NCI-H748 treated with DMSO at 0.1 percent for 48 hours (cell line): ENCODE measurements around the gene CAMK1.
A peak's percentile ranks its signal among the peaks of the same experiment; 100 is the strongest.

Experiments
- DNase-seq: peaks from one replicate; lab custom pipeline; 2025; lab: John Stamatoyannopoulos, UW

CAMK1 gene

DNA sequence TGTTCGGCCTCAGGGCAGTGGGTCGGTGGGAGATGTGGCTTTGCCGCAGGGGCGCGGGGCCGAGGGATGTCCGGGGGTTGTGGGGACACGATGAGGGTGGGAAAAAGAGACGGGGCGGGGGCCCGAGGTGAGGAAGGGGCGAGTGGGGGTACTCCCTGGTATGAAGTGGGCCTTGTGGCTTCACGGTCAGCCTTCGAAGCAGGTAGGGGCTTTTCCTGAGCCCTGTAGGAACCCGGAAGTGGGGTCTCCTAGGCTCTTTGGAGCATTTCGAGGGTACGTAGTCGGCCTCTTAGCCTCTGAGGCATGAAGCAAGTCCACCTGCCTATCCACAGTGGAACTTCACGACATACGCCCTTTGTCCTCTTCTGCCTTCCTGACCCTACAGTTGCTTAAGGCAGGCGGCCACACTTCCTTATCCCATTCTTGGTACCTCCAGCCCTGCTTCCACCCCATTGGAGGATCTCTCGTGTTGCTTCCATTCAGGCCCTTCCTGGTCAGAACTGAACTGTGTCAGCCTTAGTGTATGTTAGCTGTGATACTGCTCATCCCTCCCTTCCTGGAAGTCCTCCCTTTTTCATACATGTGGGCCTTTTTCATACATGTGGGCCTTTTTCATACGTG lies 23.5 kb upstream of the CAMK1 start:
- DNase-seq: no peak

GRCh38 chr3:9792405-9793160 lies 22.8 kb upstream of the CAMK1 start, which contains the start of the genes ARPC4 and TADA3:
Gene ARPC4 (plus strand): TSS chr3:9793082. CDS start chr3:9793122, 40 bp downstream.
Gene TADA3 (minus strand): TSS chr3:9792473. CDS start chr3:9791466, 1,007 bp downstream.
- DNase-seq: peak; percentile 76

- DNase-seq: no peak
Measured at GRCh38 chr3:9791790-9792404, 22.1 kb upstream of the CAMK1 start.

DNA sequence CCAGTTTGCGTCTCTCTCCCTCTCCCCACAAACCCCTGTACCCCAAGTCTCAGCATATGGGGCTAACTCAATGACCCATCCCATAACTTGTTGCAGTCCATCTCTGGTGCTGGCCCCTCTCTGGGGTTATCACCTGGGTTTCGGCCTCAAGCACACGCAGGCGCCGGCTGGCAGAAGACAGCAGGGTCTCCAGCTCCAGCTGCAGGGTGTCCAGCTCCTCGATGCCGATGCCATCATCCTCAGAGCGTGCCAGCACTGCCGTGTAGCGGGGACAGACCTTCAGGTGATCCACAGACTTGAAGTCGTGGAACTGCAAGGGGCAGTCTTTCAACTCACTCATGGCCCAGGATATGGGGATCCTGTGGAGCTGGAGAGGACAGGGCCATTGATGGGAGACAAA lies 21.4 kb upstream of the CAMK1 start:
- DNase-seq: no peak

GRCh38 chr3:9787714-9788113 lies 18.0 kb upstream of the CAMK1 start:
- no peak for DNase-seq

GRCh38 chr3:9786825-9787669 lies 17.3 kb upstream of the CAMK1 start:
- no peak for DNase-seq

DNA sequence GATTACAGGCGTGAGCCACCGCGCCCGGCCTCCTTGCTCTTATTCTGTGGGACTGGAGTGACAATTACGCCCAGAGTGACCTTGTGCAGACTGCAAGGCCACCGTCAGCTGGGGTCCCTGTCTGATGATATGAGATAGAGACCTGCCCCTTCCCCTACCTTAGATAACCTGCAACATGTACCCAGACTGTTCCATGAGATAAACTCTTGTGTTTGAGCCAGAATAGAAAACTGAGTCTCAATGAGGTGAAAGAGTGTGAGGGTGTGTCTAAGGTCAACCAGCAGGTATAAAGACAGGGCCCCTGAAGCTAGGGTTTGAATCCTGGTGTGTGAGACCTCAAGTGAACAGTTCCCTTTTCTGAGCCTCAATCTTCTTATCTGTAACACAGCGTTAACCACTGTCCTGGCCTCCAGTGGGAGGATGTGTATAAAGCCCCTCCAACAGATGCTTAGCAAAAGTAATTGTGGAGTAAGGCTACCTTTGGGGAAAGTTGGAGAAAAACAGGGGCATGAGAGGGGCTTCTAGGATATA lies 16.5 kb upstream of the CAMK1 start:
- DNase-seq: no peak

DNA sequence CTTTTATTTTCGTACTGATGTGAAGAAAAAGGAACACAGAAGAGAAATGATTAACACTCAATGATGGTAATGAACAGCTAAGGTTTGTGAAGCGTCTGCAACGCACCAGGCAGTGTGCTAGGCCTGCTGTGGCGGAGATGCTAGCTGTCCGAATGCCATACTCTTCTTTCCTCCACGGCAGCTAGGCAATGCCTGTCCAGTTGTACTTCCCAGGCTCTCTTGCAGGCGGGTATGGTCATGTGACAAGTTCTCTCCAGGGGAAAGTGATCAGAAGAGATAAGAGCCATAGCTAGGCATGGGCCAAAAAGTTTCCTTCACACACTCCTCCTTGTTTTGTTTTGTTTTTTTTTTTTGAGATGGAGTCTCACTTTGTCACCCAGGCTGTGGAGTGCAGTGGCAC lies 15.9 kb upstream of the CAMK1 start:
- DNase-seq: no peak

GRCh38 chr3:9784965-9785364 lies 15.2 kb upstream of the CAMK1 start:
- no peak for DNase-seq

- no peak for DNase-seq
Measured at GRCh38 chr3:9783954-9784353, 14.2 kb upstream of the CAMK1 start.

DNA sequence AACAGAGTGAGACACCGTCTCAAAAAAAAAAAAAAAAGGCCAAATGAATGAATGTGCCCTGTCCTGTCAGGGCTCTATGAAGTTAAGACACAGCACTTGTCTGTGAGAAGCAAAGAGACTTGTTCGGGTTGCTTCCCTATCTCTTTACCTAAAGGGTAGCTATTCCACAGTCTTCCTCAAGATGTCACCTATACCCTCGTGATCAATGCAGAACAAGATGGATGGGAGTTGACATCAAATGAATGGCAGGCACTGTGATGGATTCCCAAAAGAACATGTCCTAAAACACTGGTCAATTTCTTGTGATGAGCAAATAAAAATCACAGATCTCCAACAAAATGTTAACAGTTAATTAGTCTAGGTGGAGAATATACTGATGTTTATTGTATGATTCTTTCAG lies 13.0 kb upstream of the CAMK1 start:
- no peak for DNase-seq

- no peak for DNase-seq
Measured at GRCh38 chr3:9781978-9782603, 12.3 kb upstream of the CAMK1 start.

GRCh38 chr3:9781551-9781950 lies 11.8 kb upstream of the CAMK1 start:
- no peak for DNase-seq

- no peak for DNase-seq
Measured at GRCh38 chr3:9780910-9781309, 11.2 kb upstream of the CAMK1 start.

DNA sequence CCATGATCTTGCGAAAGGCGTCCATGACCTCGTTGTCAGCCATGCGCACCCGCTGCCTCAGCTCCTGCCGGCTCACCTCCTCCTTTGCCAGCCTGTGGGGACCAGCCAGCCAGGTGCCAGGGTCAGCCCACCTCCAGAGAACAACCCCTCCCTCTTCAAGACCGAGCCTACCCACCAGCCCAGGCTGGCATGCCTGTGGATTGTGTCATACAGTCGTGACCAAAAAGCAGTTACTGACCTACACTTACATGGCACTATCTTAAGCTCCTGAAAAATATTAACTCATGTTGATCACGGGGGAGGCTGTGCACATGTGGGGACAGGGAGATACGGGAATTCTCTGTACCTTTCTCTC lies 10.7 kb upstream of the CAMK1 start:
- DNase-seq: no peak

- DNase-seq: no peak
Measured at GRCh38 chr3:9779721-9780457, 10.1 kb upstream of the CAMK1 start.

- DNase-seq: no peak
Measured at GRCh38 chr3:9779075-9779593, 9.4 kb upstream of the CAMK1 start.

DNA sequence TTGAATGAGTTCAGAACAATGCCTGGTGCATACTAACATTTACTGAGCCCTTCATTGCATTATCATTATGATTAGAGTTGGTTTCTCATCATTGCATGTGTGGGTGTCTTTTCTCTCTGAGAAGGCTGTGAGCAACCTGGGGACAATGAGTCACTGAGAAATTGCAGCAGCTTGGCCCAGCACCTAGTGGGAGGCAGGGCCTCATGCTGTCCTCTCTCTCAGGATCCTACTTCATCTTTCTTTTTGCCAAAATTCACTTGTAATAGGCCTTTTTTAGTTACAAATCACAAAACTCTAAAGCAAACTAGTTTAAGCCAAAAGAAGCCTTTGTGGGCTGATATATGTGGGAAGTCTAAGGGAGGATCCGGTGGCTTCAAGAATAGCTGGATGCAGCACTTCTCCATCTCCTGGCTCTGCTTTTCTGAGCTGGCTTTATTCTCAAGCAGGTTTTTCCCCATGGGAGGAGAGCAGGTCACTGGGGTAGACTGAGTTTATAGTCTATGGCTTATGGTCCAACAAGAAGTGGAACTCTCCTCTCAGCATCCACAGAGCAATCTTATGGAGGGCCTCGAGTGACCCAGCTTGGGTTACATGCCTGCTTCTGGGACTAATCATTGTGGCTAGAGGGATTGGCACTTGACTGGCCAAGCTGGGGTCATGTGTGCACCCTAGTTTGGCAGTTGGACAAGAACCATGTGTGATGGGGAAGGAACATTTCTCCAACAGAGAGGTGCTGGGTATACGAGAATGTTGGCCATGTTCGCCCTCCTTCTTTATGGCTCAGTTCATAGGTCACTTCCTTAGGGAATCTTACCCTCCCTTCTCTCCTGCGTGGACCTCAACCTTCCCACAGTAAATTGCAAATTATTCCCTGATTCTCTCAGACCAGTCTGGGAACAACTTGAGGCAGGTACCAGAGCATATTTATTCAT lies 8.7 kb upstream of the CAMK1 start:
- DNase-seq: no peak

- DNase-seq: no peak
Measured at GRCh38 chr3:9777694-9778021, 7.9 kb upstream of the CAMK1 start.
